WTC11 (cell line): ENCODE measurements around the gene ITGA1. TPM values are rescaled to one million over a fixed set of nuclear protein-coding genes. Genes with fewer than 3 reads are reported as not detected.

ENCODE experiments used
- ATAC-seq: fragments of 200-7000 bp; cut with Tn5 transposase; 2 replicates; pipeline ENCODE4 v1.10.0; 2021; ENCODE audit warnings: mild to moderate bottlenecking, moderate library complexity
- CTCF ChIA-PET: fragments of 300-600 bp; sonication (Branson Sonifier 250); formaldehyde crosslinking; loops from one replicate; lab custom pipeline; 2021; ENCODE audit warnings: antibody characterized with exemption; lab: Charles Lee
- POLR2A ChIA-PET: fragments of 350-600 bp; sonication (Branson Sonifier 250); formaldehyde crosslinking; loops from one replicate; lab custom pipeline; 2021; ENCODE audit warnings: antibody characterized with exemption; lab: Charles Lee
- DNase-seq: peaks from one replicate; pipeline ENCODE4 v3.0.0; 2021; ENCODE audit warnings: low spot score
- H3K27ac Mint-ChIP-seq: 2 replicates; pipeline ENCODE4 v1.8.0; 2021; ENCODE audit warnings: mixed read lengths
- H3K27me3 Mint-ChIP-seq: 2 replicates; pipeline ENCODE4 v1.8.0; 2021; ENCODE audit warnings: low read depth, mild to moderate bottlenecking, moderate library complexity, mixed read lengths
- H3K36me3 Mint-ChIP-seq: 2 replicates; pipeline ENCODE4 v1.8.0; 2021; ENCODE audit warnings: mixed read lengths
- H3K4me1 Mint-ChIP-seq: 2 replicates; pipeline ENCODE4 v1.8.0; 2022; ENCODE audit warnings: mixed read lengths
- H3K4me3 Mint-ChIP-seq: 2 replicates; pipeline ENCODE4 v1.8.0; 2021; ENCODE audit warnings: mild to moderate bottlenecking, moderate library complexity, mixed read lengths
- H3K9me3 Mint-ChIP-seq: 2 replicates; pipeline ENCODE4 v1.8.0; 2021; ENCODE audit warnings: mixed read lengths
- AFF4 ChIP-seq: sonication (generic); formaldehyde crosslinking; IDR thresholded peaks from 2 replicates; pipeline ENCODE4 v1.8.1; 2023; ENCODE audit warnings: mild to moderate bottlenecking, missing genetic modification reagents, borderline replicate concordance
- CBFB ChIP-seq: sonication (generic); formaldehyde crosslinking; IDR thresholded peaks from 2 replicates; pipeline ENCODE4 v1.8.1; 2022; ENCODE audit warnings: mild to moderate bottlenecking, low read depth, missing genetic modification reagents
- EMX1 ChIP-seq: fragments of 250-450 bp; sonication (Bioruptor Pico); IDR thresholded peaks from 2 replicates; pipeline ENCODE4 v1.8.0; 2021; ENCODE audit warnings: mild to moderate bottlenecking
- HMGXB4 ChIP-seq: sonication (generic); formaldehyde crosslinking; IDR thresholded peaks from 2 replicates; pipeline ENCODE4 v1.8.1; 2023; ENCODE audit warnings: mild to moderate bottlenecking, moderate library complexity, missing genetic modification reagents
- MXD4 ChIP-seq: fragments of 250-450 bp; sonication (Bioruptor Pico); IDR thresholded peaks from 2 replicates; pipeline ENCODE4 v1.8.0; 2021; ENCODE audit warnings: mild to moderate bottlenecking, moderate library complexity, borderline replicate concordance
- PRDM15 ChIP-seq: sonication (generic); formaldehyde crosslinking; IDR thresholded peaks from 2 replicates; pipeline ENCODE4 v1.8.0; 2022; ENCODE audit warnings: missing genetic modification reagents
- SMAD3 ChIP-seq: sonication (generic); formaldehyde crosslinking; IDR thresholded peaks from 2 replicates; pipeline ENCODE4 v1.8.0; 2022; ENCODE audit warnings: missing genetic modification reagents, mild to moderate bottlenecking, borderline replicate concordance
- SP1 ChIP-seq: sonication (generic); formaldehyde crosslinking; conservative IDR thresholded peaks from 2 replicates; pipeline ENCODE4 v1.8.1; 2022; ENCODE audit warnings: missing genetic modification reagents
- TEAD4 ChIP-seq: sonication (generic); formaldehyde crosslinking; IDR thresholded peaks from 2 replicates; pipeline ENCODE4 v1.8.0; 2022; ENCODE audit warnings: mild to moderate bottlenecking, missing genetic modification reagents
- ZBTB21 ChIP-seq: sonication (generic); formaldehyde crosslinking; IDR thresholded peaks from 2 replicates; pipeline ENCODE4 v1.8.1; 2023; ENCODE audit warnings: mild to moderate bottlenecking, missing genetic modification reagents, borderline replicate concordance
- ZBTB43 ChIP-seq: sonication (generic); formaldehyde crosslinking; IDR thresholded peaks from 2 replicates; pipeline ENCODE4 v1.8.1; 2023; ENCODE audit warnings: mild to moderate bottlenecking, missing genetic modification reagents
- ZNF138 ChIP-seq: sonication (generic); formaldehyde crosslinking; conservative IDR thresholded peaks from 2 replicates; pipeline ENCODE4 v1.8.1; 2022; ENCODE audit warnings: mild to moderate bottlenecking, moderate library complexity, missing genetic modification reagents
- ZNF219 ChIP-seq: sonication (generic); formaldehyde crosslinking; IDR thresholded peaks from 2 replicates; pipeline ENCODE4 v1.8.0; 2023; ENCODE audit warnings: missing genetic modification reagents, mild to moderate bottlenecking, borderline replicate concordance
- ZNF317 ChIP-seq: sonication (generic); formaldehyde crosslinking; IDR thresholded peaks from 2 replicates; pipeline ENCODE4 v1.8.1; 2023; ENCODE audit warnings: low read depth, mild to moderate bottlenecking, moderate library complexity, missing genetic modification reagents, borderline replicate concordance
- ZNF416 ChIP-seq: fragments of 250-450 bp; sonication (Bioruptor Pico); IDR thresholded peaks from 2 replicates; pipeline ENCODE4 v1.9.0; 2021; ENCODE audit warnings: mild to moderate bottlenecking, inconsistent platforms
- total RNA-seq: library from RNA; stranded (reverse); gene quantifications from 3 replicates; pipeline ENCODE4 v1.2.3, GENCODE V29; 2021
- TF ChIP-seq, protein P1 (sequence below): sonication (generic); formaldehyde crosslinking; IDR thresholded peaks from 2 replicates; pipeline ENCODE4 v1.8.1; 2022; ENCODE audit warnings: low read depth, missing genetic modification reagents, borderline replicate concordance
- TF ChIP-seq, protein P2 (sequence below): fragments of 250-450 bp; sonication (Bioruptor Pico); conservative IDR thresholded peaks from 2 replicates; pipeline ENCODE4 v1.9.0; 2021; ENCODE audit warnings: mild to moderate bottlenecking
- TF ChIP-seq, protein P3 (sequence below): sonication (generic); formaldehyde crosslinking; IDR thresholded peaks from 2 replicates; pipeline ENCODE4 v1.8.0; 2022; ENCODE audit warnings: mild to moderate bottlenecking, missing genetic modification reagents
- TF ChIP-seq, protein P4 (sequence below): fragments of 250-450 bp; sonication (Bioruptor Pico); IDR thresholded peaks from 2 replicates; pipeline ENCODE4 v1.9.0; 2021; ENCODE audit warnings: moderate library complexity, mild to moderate bottlenecking, inconsistent platforms, borderline replicate concordance

ITGA1 gene
- total RNA-seq, 1 experiment from 2014 or later = 6.5 TPM

DNA sequence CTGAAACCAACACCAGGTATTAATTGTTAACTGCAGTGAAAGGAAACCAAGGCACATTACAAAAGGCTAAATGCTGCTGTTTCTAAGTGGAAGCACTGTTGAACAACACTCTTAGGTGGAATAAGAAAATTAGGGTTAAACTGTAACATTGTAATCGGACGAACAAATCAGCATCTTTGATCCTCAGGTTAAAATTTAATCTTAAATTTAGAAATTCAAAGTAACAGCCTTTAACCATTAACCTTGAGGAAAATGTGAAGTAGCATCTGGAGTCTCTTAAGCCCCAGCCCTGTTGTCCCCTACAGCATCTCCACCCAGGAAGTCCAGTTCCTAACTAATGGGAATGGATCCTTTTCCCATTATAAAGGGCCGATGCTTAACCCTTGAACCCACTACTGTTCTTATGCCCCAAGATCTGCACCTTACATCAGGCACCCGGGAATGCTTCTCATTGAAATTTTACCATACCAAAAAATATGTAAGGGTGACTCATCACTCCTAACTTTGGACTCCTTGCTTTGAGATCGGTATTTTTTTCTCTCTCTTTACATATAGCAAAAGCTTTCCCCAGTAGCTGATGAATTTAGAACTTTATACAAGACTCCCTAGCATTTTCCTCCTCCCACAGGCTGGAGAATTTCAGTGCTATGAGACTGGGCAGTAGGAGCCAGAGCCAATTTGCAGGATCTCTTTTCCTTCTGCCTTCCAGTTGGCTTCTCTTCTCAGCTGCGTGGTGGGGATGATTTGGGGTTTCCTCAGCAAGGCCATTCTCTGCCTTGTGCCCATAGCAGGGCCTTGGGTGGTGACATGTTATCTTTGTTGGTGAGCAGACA, 169.4 kb downstream of the ITGA1 start (continued):
- TF ChIP-seq CBFB (CRISPR knock-in tag) (no peak), ZNF219 (CRISPR knock-in tag) (no peak), ZNF317 (CRISPR knock-in tag) (no peak), ZNF138 (CRISPR knock-in tag) (no peak), AFF4 (no peak), EMX1 (CRISPR knock-in tag) (no peak), ZNF416 (CRISPR knock-in tag) (no peak), ZBTB43 (CRISPR knock-in tag) (no peak), SMAD3 (no peak)
- TF ChIP-seq, protein P1, sequence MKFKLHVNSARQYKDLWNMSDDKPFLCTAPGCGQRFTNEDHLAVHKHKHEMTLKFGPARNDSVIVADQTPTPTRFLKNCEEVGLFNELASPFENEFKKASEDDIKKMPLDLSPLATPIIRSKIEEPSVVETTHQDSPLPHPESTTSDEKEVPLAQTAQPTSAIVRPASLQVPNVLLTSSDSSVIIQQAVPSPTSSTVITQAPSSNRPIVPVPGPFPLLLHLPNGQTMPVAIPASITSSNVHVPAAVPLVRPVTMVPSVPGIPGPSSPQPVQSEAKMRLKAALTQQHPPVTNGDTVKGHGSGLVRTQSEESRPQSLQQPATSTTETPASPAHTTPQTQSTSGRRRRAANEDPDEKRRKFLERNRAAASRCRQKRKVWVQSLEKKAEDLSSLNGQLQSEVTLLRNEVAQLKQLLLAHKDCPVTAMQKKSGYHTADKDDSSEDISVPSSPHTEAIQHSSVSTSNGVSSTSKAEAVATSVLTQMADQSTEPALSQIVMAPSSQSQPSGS (CRISPR knock-in tag) = no peak

DNA sequence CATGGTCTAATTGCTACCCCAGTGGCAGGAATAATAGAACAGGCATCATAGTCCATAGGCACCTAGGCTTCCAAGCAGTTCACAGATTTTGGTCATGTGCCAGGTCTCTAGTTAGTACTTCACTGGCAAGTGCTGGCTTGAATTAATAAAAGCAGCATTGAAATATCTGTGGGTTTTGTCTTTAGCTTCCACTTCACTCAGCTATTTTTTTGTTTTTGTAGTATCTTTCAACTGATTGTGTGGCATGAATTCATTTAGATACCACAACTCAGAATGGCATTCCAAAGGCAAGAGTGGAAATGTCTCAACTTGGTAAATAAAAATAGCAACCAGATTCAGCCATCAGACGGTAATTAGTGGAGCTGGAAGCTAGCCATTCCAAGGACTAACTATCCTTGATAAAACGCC, 173.6 kb downstream of the ITGA1 start:
- Mint-ChIP-seq H3K36me3 (no peaks in the 10 kb centered on the region), H3K9me3 (peaks cover 5% of the 10 kb centered on the region; the same call in 1 of the 2 replicates), H3K4me1 (peaks cover 17% of the 10 kb centered on the region), H3K27me3 (no peaks in the 10 kb centered on the region), H3K27ac (no peak overlapping the region), H3K4me3 (no peak overlapping the region)
- ChIA-PET CTCF (interaction anchor here (1.6 kb wide), 1 partner anchor 13 kb away, joined by 5 read pairs; no protein-coding TSS in a partner anchor), POLR2A (no interaction called here)
- ATAC-seq = no peak
- DNase-seq = no peak
- TF ChIP-seq ZBTB21 (CRISPR knock-in tag) = no peak
- no peak for TF ChIP-seq HMGXB4
- TF ChIP-seq PRDM15 = no peak
- no peak for TF ChIP-seq TEAD4 (CRISPR knock-in tag)
- no peak for TF ChIP-seq SP1 (CRISPR knock-in tag)
- TF ChIP-seq, protein P2, sequence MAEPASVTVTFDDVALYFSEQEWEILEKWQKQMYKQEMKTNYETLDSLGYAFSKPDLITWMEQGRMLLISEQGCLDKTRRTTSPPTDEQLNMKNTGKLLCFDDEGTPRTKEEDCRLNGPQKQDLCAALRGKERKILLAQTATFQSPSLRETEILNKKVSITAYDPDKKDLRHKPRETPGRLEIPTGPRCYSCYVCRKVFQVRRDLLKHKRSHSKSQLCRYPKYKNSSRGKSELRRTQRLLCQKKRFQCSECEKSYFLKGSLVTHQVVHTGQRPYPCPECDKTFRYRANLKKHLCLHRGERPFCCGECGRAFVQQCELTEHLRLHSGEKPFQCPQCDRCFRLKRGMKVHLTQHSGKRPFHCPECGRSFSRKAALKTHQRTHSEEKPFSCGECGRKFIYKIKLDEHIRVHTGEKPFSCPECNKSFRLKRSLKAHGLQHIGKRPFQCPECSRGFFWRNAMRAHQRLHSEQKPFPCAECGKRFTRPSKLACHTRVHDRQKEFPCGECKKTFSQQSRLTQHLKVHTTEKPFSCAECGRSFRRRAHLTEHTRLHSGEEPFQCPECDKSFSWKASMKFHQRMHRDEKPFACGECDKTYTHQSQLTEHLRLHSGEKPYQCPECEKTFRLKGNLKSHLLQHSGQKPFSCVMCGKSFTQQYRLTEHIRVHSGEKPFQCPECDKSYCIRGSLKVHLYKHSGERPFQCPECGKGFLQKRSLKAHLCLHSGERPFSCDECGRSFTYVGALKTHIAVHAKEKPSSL (CRISPR knock-in tag) = no peak
- TF ChIP-seq, protein P3, sequence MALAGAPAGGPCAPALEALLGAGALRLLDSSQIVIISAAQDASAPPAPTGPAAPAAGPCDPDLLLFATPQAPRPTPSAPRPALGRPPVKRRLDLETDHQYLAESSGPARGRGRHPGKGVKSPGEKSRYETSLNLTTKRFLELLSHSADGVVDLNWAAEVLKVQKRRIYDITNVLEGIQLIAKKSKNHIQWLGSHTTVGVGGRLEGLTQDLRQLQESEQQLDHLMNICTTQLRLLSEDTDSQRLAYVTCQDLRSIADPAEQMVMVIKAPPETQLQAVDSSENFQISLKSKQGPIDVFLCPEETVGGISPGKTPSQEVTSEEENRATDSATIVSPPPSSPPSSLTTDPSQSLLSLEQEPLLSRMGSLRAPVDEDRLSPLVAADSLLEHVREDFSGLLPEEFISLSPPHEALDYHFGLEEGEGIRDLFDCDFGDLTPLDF (CRISPR knock-in tag) = no peak
- TF ChIP-seq, protein P4, sequence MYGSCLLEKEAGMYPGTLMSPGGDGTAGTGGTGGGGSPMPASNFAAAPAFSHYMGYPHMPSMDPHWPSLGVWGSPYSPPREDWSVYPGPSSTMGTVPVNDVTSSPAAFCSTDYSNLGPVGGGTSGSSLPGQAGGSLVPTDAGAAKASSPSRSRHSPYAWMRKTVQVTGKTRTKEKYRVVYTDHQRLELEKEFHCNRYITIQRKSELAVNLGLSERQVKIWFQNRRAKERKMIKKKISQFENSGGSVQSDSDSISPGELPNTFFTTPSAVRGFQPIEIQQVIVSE (CRISPR knock-in tag) = no peak
- TF ChIP-seq MXD4 = no peak
